Immature natural killer cell (primary cell): ENCODE measurements around the gene MAP7D2. TPM values are rescaled to one million over a fixed set of nuclear protein-coding genes. Genes with fewer than 3 reads are reported as not detected.
A peak's percentile ranks its signal among the peaks of the same experiment; 100 is the strongest.

ENCODE experiments used
- DNase-seq, 3 donors: peaks; one replicate each; pipeline ENCODE4 v3.0.0; 2022; ENCODE audit warnings: mixed read lengths in 1 of 3
- H3K27ac Mint-ChIP-seq, 6 donors: one replicate each; pipeline ENCODE4 v1.8.0; 2020; ENCODE audit warnings: mixed read lengths in 6 of 6, mild to moderate bottlenecking in 5 of 6, inconsistent platforms in 4 of 6, moderate library complexity in 3 of 6
- H3K27me3 Mint-ChIP-seq, 3 donors: one replicate each; pipeline ENCODE4 v1.8.0; 2020 to 2021; ENCODE audit warnings: low read depth in 3 of 3, mild to moderate bottlenecking in 3 of 3, mixed read lengths in 3 of 3, moderate library complexity in 3 of 3, inconsistent platforms in 1 of 3
- H3K36me3 Mint-ChIP-seq, 3 donors: one replicate each; pipeline ENCODE4 v1.8.0; 2020; ENCODE audit warnings: mixed read lengths in 3 of 3, inconsistent platforms in 2 of 3, mild to moderate bottlenecking in 2 of 3
- H3K4me1 Mint-ChIP-seq, 2 donors: one replicate each; pipeline ENCODE4 v1.8.0; 2020; ENCODE audit warnings: inconsistent platforms in 2 of 2, mild to moderate bottlenecking in 2 of 2, mixed read lengths in 2 of 2, moderate library complexity in 1 of 2
- H3K4me3 Mint-ChIP-seq, 5 donors: one replicate each; pipeline ENCODE4 v1.8.0; 2020; ENCODE audit warnings: mild to moderate bottlenecking in 5 of 5, mixed read lengths in 5 of 5, inconsistent platforms in 3 of 5, moderate library complexity in 3 of 5
- H3K9me3 Mint-ChIP-seq, 6 donors: one replicate each; pipeline ENCODE4 v1.8.0; 2020; ENCODE audit warnings: mild to moderate bottlenecking in 6 of 6, mixed read lengths in 6 of 6, inconsistent platforms in 4 of 6, moderate library complexity in 3 of 6
- polyA plus RNA-seq, 3 donors: library from polyadenylated mRNA; unstranded; fragments of 300-500 nt; fragmentation: Illumina TruSeq; gene quantifications; one replicate each; pipeline ENCODE4 v1.2.3, GENCODE V29; 2021

Gene MAP7D2
- polyA plus RNA-seq, 3 donors from 2014 or later = not detected

DNA sequence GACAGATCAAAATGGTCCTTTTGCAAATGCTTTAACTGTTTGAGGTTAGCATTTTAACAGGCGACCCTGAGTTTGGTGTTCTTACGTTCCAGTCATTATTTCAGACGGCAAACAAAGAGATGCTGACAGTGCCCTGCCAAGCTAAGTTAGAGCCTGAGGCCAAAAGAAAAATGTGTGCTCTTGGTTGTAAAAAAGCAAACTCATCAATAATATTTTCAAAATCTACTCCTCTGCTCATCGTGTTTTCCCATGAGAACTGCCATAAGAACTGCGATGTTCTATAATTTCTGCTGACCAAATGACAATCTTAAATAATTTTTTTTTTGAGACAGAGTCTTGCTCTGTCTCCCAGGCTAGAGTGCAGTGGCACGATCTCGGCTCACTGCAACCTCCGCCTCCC lies 63.2 kb downstream of the MAP7D2 start:
- H3K4me1 Mint-ChIP-seq = peaks cover 0 to 5% of the 10 kb centered on the region in 2 donors
- DNase-seq = no peak
- H3K36me3 Mint-ChIP-seq = no peaks in the 10 kb centered on the region
- H3K27ac Mint-ChIP-seq = no peak overlapping the region
- H3K4me3 Mint-ChIP-seq = no peak overlapping the region
- peaks cover 0 to 6% (median 2%) of the 10 kb centered on the region in 3 donors for H3K27me3 Mint-ChIP-seq
- H3K9me3 Mint-ChIP-seq = no peaks in the 10 kb centered on the region

DNA sequence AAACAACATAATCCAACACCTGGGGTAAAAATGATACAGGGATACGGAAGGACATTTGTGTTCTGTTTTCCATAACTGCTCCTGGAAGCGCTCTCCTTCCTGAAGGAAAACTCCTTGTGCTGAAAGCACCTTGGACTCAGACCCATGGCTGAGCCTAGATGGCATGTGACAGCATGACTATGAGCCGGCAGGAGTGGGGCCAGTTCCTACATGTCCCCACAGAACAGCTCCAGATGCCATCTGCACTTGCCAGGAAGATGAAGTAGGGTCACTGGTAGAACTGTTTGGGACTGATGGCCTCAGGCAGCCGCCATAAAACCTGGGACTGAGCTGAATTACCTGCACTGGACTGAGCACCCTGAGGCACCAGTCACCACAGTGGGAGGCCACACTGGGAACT lies 69.8 kb downstream of the MAP7D2 start:
- Mint-ChIP-seq H3K27me3 (peaks cover 0 to 4% (median 1%) of the 10 kb centered on the region in 3 donors), H3K9me3 (no peaks in the 10 kb centered on the region), H3K4me3 (no peak overlapping the region), H3K36me3 (no peaks in the 10 kb centered on the region), H3K4me1 (peaks cover 0 to 5% of the 10 kb centered on the region in 2 donors), H3K27ac (no peak overlapping the region)
- no peak for DNase-seq

DNA sequence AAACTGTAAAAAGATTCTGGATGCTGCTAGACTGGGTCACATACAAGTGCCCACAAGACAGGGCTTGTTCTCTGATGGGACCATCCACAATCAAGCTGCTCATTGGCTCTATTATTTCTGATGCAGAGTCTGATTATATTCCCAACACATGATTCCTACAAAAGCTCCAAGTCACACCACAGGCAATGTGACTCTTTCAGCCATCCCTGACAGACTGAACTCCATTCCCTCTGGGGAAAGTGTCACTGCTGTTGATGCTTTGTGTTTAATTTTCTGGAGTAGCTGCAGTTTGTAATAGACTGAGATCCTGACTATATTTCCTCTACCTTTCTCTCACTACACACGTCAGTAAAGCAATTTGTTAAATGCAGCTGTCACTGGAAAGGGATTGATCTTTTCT lies 70.5 kb downstream of the MAP7D2 start:
- peaks cover 0 to 5% of the 10 kb centered on the region in 2 donors for H3K4me1 Mint-ChIP-seq
- DNase-seq = no peak
- no peaks in the 10 kb centered on the region for H3K9me3 Mint-ChIP-seq
- no peak overlapping the region for H3K4me3 Mint-ChIP-seq
- H3K36me3 Mint-ChIP-seq = no peaks in the 10 kb centered on the region
- no peak overlapping the region for H3K27ac Mint-ChIP-seq
- H3K27me3 Mint-ChIP-seq = peaks cover 1 to 4% (median 3%) of the 10 kb centered on the region in 3 donors

DNA sequence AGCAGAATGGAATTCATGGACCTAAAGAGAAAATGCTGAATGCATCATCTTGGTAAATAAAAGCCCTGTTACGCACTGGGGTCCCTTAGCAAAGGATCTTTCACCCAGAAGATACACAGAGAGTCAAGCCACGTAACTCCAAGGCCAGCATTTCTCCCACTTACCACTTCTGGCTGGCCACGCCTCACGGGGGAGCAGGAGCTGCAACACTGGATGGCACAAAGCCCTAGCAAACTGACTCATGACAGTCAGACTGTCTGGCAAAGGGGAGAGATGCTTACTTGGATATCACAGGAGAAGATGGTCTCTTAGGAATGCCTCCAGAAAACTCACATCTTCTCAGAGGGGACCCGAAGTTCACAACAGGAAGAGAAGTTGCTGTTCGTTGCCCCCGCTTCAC lies 74.5 kb downstream of the MAP7D2 start:
- peaks cover 1 to 5% (median 3%) of the 10 kb centered on the region in 3 donors for H3K27me3 Mint-ChIP-seq
- H3K4me1 Mint-ChIP-seq = no peaks in the 10 kb centered on the region
- no peak overlapping the region for H3K27ac Mint-ChIP-seq
- no peak for DNase-seq
- H3K4me3 Mint-ChIP-seq = no peak overlapping the region
- H3K36me3 Mint-ChIP-seq = no peaks in the 10 kb centered on the region
- H3K9me3 Mint-ChIP-seq = no peaks in the 10 kb centered on the region

DNA sequence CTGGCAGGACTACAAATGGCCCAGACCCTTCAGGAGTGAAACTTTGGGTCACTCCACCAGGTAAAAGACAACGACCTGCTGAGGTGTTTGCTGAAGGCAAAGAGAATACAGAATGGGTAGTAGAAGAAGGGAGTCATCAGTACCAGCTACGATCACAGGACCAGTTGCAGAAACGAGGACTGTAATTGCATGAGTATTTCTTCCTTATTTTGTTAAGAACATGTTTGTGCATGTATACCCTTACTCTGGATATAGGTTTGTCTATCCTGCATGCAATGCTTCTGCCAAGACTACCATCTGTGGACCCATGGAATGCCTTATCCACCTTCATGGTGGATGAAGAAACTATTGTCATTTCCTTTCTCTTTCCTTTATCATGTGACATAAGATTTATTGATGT lies 77.7 kb downstream of the MAP7D2 start:
- Mint-ChIP-seq H3K9me3 (no peaks in the 10 kb centered on the region), H3K27ac (no peak overlapping the region), H3K4me3 (no peak overlapping the region), H3K4me1 (no peaks in the 10 kb centered on the region), H3K27me3 (peaks cover 0 to 3% (median 2%) of the 10 kb centered on the region in 3 donors), H3K36me3 (no peaks in the 10 kb centered on the region)
- DNase-seq = no peak

DNA sequence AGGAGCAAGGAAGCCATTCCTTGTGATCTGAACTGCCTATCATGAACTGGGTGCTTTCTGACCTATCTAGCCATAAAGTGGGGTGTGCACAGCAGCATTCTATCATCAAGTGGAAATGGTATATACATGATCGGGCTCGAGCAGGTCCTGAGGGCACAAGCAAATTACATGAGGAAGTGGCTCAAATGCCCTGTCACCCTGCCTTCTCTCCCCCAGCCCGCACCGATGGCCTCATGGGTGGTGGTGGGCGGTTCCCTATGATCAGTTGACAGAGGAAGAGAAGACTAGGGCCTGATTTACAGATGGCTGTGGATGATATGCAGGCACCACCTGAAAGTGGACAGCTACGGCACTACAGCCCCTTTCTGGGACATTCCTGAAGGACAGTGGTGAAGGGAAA lies 79.5 kb downstream of the MAP7D2 start:
- Mint-ChIP-seq H3K4me3 (no peak overlapping the region), H3K27ac (no peak overlapping the region), H3K9me3 (no peaks in the 10 kb centered on the region), H3K27me3 (peaks cover 0 to 3% (median 2%) of the 10 kb centered on the region in 3 donors), H3K4me1 (no peaks in the 10 kb centered on the region), H3K36me3 (no peaks in the 10 kb centered on the region)
- no peak for DNase-seq

DNA sequence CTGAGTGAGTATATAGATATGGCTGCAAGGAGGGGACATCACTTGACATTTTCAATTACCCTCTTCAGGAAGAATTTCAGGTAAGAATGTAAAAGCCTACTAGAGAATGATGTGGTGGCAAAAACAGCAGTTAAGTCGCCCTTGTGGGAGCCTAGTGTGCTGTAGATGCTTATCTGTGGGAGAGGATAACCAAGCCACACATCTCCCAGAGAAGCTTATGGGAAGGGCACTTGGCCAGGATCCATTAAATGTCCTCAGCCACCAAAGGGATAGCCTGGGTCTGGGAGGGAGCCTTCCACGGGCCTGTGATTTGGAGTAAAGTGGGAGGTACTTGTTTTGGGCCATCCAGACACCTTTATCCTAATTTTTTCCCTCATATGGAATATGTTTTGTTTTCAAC lies 84.5 kb downstream of the MAP7D2 start:
- peaks cover 12 to 17% of the 10 kb centered on the region in 2 donors for H3K4me1 Mint-ChIP-seq
- no peaks in the 10 kb centered on the region for H3K9me3 Mint-ChIP-seq
- H3K4me3 Mint-ChIP-seq = no peak overlapping the region
- no peaks in the 10 kb centered on the region for H3K36me3 Mint-ChIP-seq
- no peak for DNase-seq
- H3K27ac Mint-ChIP-seq = no peak overlapping the region
- H3K27me3 Mint-ChIP-seq = no peaks in the 10 kb centered on the region

DNA sequence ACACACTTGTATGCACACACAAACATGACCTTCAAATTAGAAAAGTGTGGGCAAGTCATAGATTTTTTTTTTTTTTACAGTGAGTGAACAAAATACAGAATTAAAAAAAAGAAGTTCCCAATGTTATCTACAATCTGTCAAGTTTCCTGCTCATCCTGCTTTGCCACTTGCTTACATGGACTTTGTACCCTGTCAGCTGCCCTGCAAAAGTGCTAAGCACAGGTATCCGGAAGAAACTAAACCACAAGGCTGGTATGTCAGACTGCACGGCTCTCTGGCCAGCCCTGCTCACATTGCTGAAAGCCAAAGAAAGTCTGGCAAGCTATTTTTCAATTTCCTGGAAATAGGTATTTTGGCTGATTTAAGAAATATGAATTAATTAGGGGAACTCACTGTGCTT lies 87.0 kb downstream of the MAP7D2 start:
- DNase-seq = no peak
- Mint-ChIP-seq H3K27ac (no peak overlapping the region), H3K9me3 (no peaks in the 10 kb centered on the region)

DNA sequence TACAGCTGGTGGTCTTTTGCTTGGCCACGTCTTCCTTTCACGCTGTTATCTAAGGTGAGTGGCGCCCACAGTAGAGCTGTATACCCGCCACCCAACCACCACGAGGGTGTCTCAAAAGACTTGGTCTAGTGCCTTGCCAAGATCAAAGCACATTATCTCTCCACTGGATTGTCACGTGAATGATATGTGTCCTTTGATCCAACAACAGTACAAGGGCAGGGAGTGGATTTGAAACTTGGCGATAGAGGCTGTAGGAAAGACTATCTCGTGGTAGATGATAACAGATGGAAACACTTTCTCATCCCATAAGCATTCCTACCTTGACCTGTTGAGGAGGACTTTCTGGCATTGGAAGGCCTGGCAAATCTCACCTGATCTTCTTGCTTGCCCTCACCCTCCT lies 88.1 kb downstream of the MAP7D2 start:
- peak overlapping the region in 1 of 6 donors; percentile 25 for H3K27ac Mint-ChIP-seq

More for the DNA sequence above, 87.0 kb downstream of the MAP7D2 start:
- Mint-ChIP-seq H3K4me1 (peaks cover 12 to 17% of the 10 kb centered on the region in 2 donors), H3K4me3 (no peak overlapping the region), H3K27me3 (peaks cover 0 to 2% (median 2%) of the 10 kb centered on the region in 3 donors), H3K36me3 (peaks cover 0 to 3% (median 0%) of the 10 kb centered on the region in 3 donors)

DNA sequence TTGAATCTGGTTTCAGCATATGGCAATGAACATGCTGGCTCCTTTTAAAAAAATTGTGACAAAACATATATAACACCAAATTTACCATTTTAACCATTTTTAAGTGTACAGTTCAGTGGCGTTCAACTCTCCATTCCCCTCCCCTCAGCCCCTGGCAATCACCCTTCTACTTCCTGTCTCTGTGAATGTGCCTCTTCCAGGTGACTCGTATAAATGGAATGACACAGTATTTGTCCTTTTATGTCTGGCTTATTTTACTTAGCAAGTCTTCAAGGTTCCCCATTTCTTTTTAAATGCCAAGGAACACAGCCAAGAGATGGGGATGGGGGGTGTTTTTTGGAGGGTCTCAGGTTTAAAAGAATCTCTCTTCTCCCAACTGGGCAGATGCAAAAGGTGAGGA lies 90.4 kb downstream of the MAP7D2 start:
- H3K4me1 Mint-ChIP-seq = peaks cover 12 to 17% of the 10 kb centered on the region in 2 donors
- H3K9me3 Mint-ChIP-seq = no peaks in the 10 kb centered on the region
- H3K36me3 Mint-ChIP-seq = peaks cover 0 to 3% (median 0%) of the 10 kb centered on the region in 3 donors
- H3K4me3 Mint-ChIP-seq = no peak overlapping the region
- no peak for DNase-seq
- H3K27me3 Mint-ChIP-seq = peaks cover 0 to 2% (median 2%) of the 10 kb centered on the region in 3 donors
- no peak overlapping the region for H3K27ac Mint-ChIP-seq

More for the DNA sequence above, 88.1 kb downstream of the MAP7D2 start:
- Mint-ChIP-seq H3K36me3 (peaks cover 0 to 3% (median 0%) of the 10 kb centered on the region in 3 donors), H3K4me3 (no peak overlapping the region), H3K4me1 (peaks cover 12 to 17% of the 10 kb centered on the region in 2 donors), H3K9me3 (no peaks in the 10 kb centered on the region), H3K27me3 (peaks cover 0 to 2% (median 2%) of the 10 kb centered on the region in 3 donors)
- DNase-seq = no peak

DNA sequence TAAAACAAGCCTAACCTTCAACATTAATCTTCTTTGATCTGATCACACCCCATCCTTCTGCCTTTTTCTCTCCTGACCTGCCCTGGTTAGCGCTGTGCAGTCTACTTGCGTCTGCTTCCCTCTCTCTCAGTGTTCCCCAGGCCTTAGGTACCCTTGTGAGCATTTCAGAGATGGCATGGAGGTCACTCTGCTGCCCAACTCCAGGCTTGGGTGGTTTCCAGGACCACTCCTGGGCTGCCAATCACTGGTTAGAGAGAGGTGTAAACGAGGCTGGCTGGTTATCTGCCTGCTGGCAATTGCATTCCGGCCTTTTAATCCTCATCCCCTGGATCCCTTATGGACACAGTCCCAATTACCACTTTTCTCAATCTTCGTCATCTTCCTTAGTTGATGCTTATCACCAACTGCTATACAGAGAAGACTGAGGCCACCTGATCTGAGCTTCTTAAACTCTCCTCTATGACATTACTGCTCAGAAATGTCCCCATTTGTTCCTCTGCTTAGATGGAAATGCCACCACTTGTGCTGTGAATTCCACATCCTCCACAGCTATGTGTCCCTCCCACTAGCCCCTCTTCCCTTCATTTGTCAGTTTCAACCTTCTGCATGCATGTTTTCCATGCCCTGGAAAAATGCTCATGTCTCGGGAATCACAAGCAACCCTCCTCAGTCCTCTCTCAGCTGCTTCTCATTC lies 96.9 kb downstream of the MAP7D2 start:
- no peak overlapping the region for H3K4me3 Mint-ChIP-seq
- peaks cover 2 to 4% (median 3%) of the 10 kb centered on the region in 3 donors for H3K36me3 Mint-ChIP-seq
- no peak for DNase-seq
- H3K9me3 Mint-ChIP-seq = peaks cover 0 to 12% (median 4%) of the 10 kb centered on the region in 6 donors
- H3K4me1 Mint-ChIP-seq = no peaks in the 10 kb centered on the region
- H3K27ac Mint-ChIP-seq = no peak overlapping the region
- H3K27me3 Mint-ChIP-seq = peaks cover 0 to 3% (median 0%) of the 10 kb centered on the region in 3 donors

DNA sequence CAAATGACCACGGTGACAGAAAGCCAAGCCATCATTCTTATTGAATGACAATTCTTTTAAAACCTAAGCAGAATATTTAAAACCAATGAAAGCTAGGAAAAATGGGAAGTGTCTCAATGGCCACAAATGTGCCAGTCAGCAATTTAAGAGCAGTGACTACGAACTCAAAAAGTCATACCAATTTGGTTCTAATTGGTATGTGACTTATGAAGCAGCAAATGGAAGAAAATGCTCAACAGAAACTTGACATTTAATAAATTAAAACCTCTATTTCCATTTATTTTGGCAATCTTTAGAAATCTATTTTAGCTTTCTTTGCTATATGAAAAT lies 100.1 kb downstream of the MAP7D2 start:
- peaks cover 0 to 12% (median 4%) of the 10 kb centered on the region in 6 donors for H3K9me3 Mint-ChIP-seq
- H3K27ac Mint-ChIP-seq = no peak overlapping the region
- peaks cover 0 to 3% (median 0%) of the 10 kb centered on the region in 3 donors for H3K27me3 Mint-ChIP-seq
- peaks cover 2 to 4% (median 3%) of the 10 kb centered on the region in 3 donors for H3K36me3 Mint-ChIP-seq
- H3K4me3 Mint-ChIP-seq = no peak overlapping the region
- DNase-seq = no peak
- H3K4me1 Mint-ChIP-seq = no peaks in the 10 kb centered on the region

DNA sequence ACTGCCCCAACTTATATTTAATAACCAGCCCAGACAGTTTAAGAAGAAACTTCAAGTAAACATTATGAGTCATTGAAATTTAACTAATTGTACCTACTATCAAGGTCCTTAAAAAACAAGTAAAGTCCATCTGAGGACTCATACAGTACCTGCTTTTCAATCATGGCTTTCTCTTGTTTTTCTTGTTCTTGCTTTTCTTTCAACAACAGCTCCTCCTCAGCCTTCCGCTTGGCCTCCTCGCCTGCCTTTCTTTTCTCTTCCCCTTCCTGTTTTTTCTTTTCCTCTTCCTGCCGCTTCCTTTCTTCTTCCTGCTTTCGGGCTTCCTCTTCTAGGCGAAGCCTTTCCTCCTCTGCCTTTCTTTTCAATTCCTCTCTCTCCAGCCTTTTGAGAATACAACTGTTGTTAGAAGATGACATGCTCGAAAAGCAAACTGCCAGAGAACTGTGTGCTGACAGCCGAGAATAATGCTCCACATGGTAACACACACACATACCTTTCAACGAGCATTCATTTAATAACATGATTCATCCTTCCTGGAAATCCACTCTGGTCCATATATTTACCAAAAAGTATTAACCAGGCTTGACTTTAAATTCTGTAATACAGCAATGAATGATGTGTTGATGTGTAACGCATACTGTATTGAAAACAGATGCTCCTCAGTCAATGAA lies 100.6 kb downstream of the MAP7D2 start:
- Mint-ChIP-seq H3K36me3 (peaks cover 2 to 4% (median 3%) of the 10 kb centered on the region in 3 donors), H3K9me3 (peaks cover 0 to 12% (median 4%) of the 10 kb centered on the region in 6 donors), H3K27ac (no peak overlapping the region), H3K27me3 (peaks cover 0 to 3% (median 0%) of the 10 kb centered on the region in 3 donors), H3K4me1 (no peaks in the 10 kb centered on the region), H3K4me3 (no peak overlapping the region)
- no peak for DNase-seq

DNA sequence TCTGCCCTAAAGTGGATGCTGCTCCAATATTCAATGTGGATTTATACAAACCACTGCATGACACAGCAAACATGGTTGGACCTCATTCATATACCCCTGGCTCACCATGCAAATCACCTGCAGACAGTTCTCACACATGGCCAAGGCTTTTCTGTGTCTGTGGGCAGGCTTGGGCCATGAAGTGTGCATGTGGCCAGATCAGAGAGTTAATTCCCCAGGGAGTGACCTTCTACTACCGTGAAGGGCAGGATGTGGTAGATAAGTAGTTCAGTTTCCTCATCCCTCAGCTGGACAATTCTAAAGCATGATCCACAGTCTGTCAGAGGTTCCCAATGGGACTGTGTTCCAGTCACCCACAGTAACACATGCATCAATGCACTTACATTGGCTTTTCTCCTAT lies 101.3 kb downstream of the MAP7D2 start:
- no peak overlapping the region for H3K27ac Mint-ChIP-seq
- peaks cover 0 to 5% (median 4%) of the 10 kb centered on the region in 3 donors for H3K27me3 Mint-ChIP-seq
- H3K9me3 Mint-ChIP-seq = peaks cover 0 to 12% (median 4%) of the 10 kb centered on the region in 6 donors
- no peak overlapping the region for H3K4me3 Mint-ChIP-seq
- no peak for DNase-seq
- H3K4me1 Mint-ChIP-seq = no peaks in the 10 kb centered on the region
- H3K36me3 Mint-ChIP-seq = peaks cover 3 to 7% (median 3%) of the 10 kb centered on the region in 3 donors
